A673 (cell line): ENCODE measurements around the gene GLI2.

ENCODE experiments used
- EZH2 ChIP-seq: fragments of 200-600 bp; sonication (generic); IDR thresholded peaks from 2 replicates; pipeline ENCODE4 v1.6.1; 2017; ENCODE audit warnings: borderline replicate concordance, low read depth, mild to moderate bottlenecking, mixed read lengths, antibody characterized with exemption, low read length; ENCODE audit not compliant: poor library complexity, severe bottlenecking
- TF ChIP-seq, protein P1 (sequence below): fragments of 300-800, 200-600 bp; sonication (generic); conservative IDR thresholded peaks from 2 replicates; pipeline ENCODE4 v1.5.1; 2017; ENCODE audit warnings: low read depth, mild to moderate bottlenecking, antibody characterized with exemption, low read length, moderate library complexity, mixed read lengths

DNA sequence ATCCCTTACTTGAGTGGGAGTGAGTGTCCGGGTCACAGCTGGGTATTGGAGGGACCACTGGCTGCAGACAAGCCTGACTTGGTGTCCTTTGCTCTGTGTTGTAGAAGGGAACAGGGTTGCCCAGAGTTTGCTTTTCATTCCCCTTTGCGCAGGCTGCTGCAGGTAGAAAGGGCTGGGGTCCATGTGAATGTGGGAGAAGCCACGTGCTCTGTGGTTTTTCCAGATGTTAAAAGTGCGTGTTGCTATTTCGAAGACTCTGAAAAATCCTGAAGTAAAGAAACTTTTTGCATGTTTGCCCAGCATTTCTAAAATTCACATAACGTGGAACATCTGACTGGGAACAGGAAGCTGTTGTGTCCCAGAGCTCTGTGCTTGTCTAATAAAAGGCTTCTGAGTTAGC is 28.8 kb downstream of the GLI2 start:
- no peak for TF ChIP-seq EZH2
- TF ChIP-seq, protein P1, sequence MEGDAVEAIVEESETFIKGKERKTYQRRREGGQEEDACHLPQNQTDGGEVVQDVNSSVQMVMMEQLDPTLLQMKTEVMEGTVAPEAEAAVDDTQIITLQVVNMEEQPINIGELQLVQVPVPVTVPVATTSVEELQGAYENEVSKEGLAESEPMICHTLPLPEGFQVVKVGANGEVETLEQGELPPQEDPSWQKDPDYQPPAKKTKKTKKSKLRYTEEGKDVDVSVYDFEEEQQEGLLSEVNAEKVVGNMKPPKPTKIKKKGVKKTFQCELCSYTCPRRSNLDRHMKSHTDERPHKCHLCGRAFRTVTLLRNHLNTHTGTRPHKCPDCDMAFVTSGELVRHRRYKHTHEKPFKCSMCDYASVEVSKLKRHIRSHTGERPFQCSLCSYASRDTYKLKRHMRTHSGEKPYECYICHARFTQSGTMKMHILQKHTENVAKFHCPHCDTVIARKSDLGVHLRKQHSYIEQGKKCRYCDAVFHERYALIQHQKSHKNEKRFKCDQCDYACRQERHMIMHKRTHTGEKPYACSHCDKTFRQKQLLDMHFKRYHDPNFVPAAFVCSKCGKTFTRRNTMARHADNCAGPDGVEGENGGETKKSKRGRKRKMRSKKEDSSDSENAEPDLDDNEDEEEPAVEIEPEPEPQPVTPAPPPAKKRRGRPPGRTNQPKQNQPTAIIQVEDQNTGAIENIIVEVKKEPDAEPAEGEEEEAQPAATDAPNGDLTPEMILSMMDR, result no peak
